Esophagus muscularis mucosa (tissue), 4 donors: Measurements from ENCODE around the gene RNH1.

ENCODE experiments used
- EP300 ChIP-seq: sonication (generic); formaldehyde crosslinking; IDR thresholded peaks from one replicate; pipeline ENCODE4 v1.6.1; 2017; ENCODE audit warnings: antibody characterized with exemption
- POLR2A ChIP-seq: fragments of 450-650 bp; IDR thresholded peaks from one replicate; pipeline ENCODE4 v1.6.1; 2017; ENCODE audit warnings: antibody characterized with exemption, moderate library complexity, mild to moderate bottlenecking, low read depth
- POLR2AphosphoS5 ChIP-seq, 2 donors: sonication (generic); formaldehyde crosslinking; IDR thresholded peaks; one replicate each; pipeline ENCODE4 v1.6.1; 2017; ENCODE audit warnings: antibody characterized with exemption in 2 of 2
- TF ChIP-seq, protein P1 (sequence below), 3 experiments: fragments of 200-600 bp in 2 of 3; fragments of 450-650 bp in 1 of 3; sonication (generic) in 2 of 3; IDR thresholded peaks; one replicate each; pipeline ENCODE4 v1.5.1; 2017 to 2019; ENCODE audit warnings: antibody characterized with exemption in 3 of 3, mild to moderate bottlenecking in 2 of 3, moderate library complexity in 1 of 3

DNA sequence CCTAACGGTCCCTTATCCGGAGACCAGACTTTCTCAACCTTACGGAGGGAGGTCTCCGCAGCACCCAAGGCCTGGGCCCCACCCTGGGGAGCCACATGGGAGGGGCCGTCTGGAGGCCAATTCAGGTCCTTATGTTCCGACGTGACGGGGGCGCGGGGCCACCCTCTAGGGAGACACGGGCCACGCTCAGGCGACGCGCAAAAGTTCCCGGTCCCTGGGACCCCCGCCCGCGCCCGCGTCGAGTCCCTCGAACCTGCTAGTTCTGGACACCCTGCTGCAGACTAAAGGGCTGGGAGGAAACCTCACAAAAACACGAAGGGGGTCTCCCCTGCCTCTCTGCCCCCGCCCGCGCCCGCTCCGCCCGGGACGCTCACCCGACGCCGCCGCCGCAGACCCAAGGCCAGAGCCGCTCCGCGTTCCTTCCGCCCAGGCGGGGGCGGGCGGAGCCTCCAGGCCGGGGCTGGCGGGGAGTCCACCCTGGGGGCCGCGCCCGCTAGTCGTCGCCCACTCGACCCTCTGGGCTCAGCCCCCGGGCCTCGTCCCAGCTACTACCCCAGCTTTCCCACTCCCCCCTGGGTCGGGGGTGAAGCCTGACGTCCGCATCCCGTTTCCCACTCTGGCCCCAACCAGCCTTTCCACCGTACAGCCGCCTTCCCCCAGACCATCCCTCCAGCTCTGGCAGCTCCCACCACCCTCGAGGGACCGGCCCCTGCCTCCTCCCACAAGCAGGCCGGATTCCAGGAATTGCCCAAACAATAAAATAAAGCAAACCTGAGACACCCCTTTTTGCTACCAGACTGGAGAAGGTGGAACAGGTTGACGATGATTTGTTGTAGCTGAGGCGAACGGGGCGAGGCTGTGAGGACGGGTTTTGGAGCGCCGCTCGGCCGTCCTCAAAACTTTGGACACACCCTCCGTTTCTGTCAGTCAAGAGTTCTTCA lies 2.7 kb downstream of the RNH1 start:
- TF ChIP-seq, protein P1, sequence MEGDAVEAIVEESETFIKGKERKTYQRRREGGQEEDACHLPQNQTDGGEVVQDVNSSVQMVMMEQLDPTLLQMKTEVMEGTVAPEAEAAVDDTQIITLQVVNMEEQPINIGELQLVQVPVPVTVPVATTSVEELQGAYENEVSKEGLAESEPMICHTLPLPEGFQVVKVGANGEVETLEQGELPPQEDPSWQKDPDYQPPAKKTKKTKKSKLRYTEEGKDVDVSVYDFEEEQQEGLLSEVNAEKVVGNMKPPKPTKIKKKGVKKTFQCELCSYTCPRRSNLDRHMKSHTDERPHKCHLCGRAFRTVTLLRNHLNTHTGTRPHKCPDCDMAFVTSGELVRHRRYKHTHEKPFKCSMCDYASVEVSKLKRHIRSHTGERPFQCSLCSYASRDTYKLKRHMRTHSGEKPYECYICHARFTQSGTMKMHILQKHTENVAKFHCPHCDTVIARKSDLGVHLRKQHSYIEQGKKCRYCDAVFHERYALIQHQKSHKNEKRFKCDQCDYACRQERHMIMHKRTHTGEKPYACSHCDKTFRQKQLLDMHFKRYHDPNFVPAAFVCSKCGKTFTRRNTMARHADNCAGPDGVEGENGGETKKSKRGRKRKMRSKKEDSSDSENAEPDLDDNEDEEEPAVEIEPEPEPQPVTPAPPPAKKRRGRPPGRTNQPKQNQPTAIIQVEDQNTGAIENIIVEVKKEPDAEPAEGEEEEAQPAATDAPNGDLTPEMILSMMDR (IDR thresholded peaks at IDR 0.05), result no peak
- peak in 1 of 2 donors; percentile 52 for TF ChIP-seq POLR2AphosphoS5 (IDR thresholded peaks at IDR 0.05)
- peak; percentile 12 for TF ChIP-seq POLR2A
- TF ChIP-seq EP300, result no peak
